Common myeloid progenitor, CD34-positive (primary cell): Measurements from ENCODE around the gene CADM1.

Experiments used
- CTCF ChIA-PET: fragments of 350-600 bp; sonication (Branson Sonifier 250); formaldehyde crosslinking; loops from one replicate; lab custom pipeline; 2021; ENCODE audit warnings: antibody characterized with exemption; lab: Charles Lee
- POLR2A ChIA-PET: fragments of 350-600 bp; sonication (Branson Sonifier 250); formaldehyde crosslinking; loops from one replicate; lab custom pipeline; 2021; ENCODE audit warnings: antibody characterized with exemption; lab: Charles Lee
- DNase-seq, 3 donors: peaks; one replicate each; pipeline versions ENCODE4 v3.0.0 to v3.0.0-alpha.2; 2013
- H3K27ac ChIP-seq, 2 experiments: 1 replicate in 1 of 2; 2 replicates in 1 of 2; pipeline ENCODE4 v1.7.0; 2013; ENCODE audit warnings: inconsistent platforms in 2 of 2, low read length in 2 of 2, mild to moderate bottlenecking in 2 of 2, low read depth in 1 of 2, moderate library complexity in 1 of 2; ENCODE audit not compliant: severe bottlenecking in 2 of 2, insufficient read depth in 1 of 2, poor library complexity in 1 of 2
- H3K27me3 ChIP-seq, 5 experiments: replicated peaks in 2 of 5; 1 replicate in 3 of 5; 2 replicates in 2 of 5; pipeline versions ENCODE4 v1.6.1 to v1.7.0; 2013; ENCODE audit warnings: low read length in 4 of 5, mild to moderate bottlenecking in 2 of 5, moderate library complexity in 2 of 5, inconsistent platforms in 1 of 5; ENCODE audit not compliant: insufficient read depth in 5 of 5, control insufficient read depth in 4 of 5
- H3K36me3 ChIP-seq, 4 experiments: 1 replicate in 2 of 4; 2 replicates in 2 of 4; pipeline versions ENCODE4 v1.6.1 to v1.7.0; 2013; ENCODE audit warnings: low read length in 3 of 4, control low read depth in 1 of 4, mild to moderate bottlenecking in 1 of 4; ENCODE audit not compliant: control insufficient read depth in 4 of 4, insufficient read depth in 4 of 4
- H3K4me1 ChIP-seq, 4 experiments: 1 replicate in 3 of 4; 2 replicates in 1 of 4; pipeline versions ENCODE4 v1.6.1 to v1.7.1; 2013; ENCODE audit warnings: low read length in 3 of 4, mild to moderate bottlenecking in 3 of 4, control low read depth in 1 of 4, inconsistent platforms in 1 of 4, moderate library complexity in 1 of 4; ENCODE audit not compliant: control insufficient read depth in 4 of 4, insufficient read depth in 4 of 4; ENCODE audit errors: control extremely low read depth in 1 of 4
- H3K4me3 ChIP-seq, 7 experiments: 1 replicate in 4 of 7; 2 replicates in 3 of 7; pipeline versions ENCODE4 v1.5.1 to v1.7.0; 2013; ENCODE audit warnings: mild to moderate bottlenecking in 7 of 7, low read length in 6 of 7, moderate library complexity in 6 of 7, inconsistent platforms in 2 of 7, low read depth in 2 of 7, control low read depth in 1 of 7; ENCODE audit not compliant: insufficient read depth in 4 of 7, control insufficient read depth in 1 of 7; ENCODE audit errors: extremely low read depth in 1 of 7
- H3K9me3 ChIP-seq, 5 experiments: 1 replicate in 4 of 5; 2 replicates in 1 of 5; pipeline versions ENCODE4 v1.6.1 to v1.7.1; 2013; ENCODE audit warnings: low read length in 4 of 5, mild to moderate bottlenecking in 2 of 5, inconsistent platforms in 1 of 5, low read depth in 1 of 5, moderate library complexity in 1 of 5; ENCODE audit not compliant: control insufficient read depth in 4 of 5, insufficient read depth in 2 of 5; ENCODE audit errors: control extremely low read depth in 1 of 5
- WGBS: methylation state at CpG from one replicate; pipeline ENCODE4 v1.1.5; 2013; ENCODE audit not compliant: insufficient coverage; 5-methylcytosine and 5-hydroxymethylcytosine counted together

Gene CADM1

GRCh38 chr11:115132436-115133228, 371.6 kb downstream of the CADM1 start:
- H3K27me3 ChIP-seq, result no peaks in the 10 kb centered on the region

GRCh38 chr11:115129473-115130289, 374.5 kb downstream of the CADM1 start:
- Histone ChIP-seq H3K36me3 (no peaks in the 10 kb centered on the region), H3K27me3 (no peaks in the 10 kb centered on the region), H3K9me3 (no peaks in the 10 kb centered on the region), H3K4me3 (no peak overlapping the region), H3K4me1 (no peaks in the 10 kb centered on the region), H3K27ac (no peak overlapping the region)
- ChIA-PET CTCF (no interaction called here), POLR2A (no interaction called here)
- whole genome bisulfite sequencing, result 56% methylated on average over 11 of the region's 14 CpGs
- DNase-seq, result no peak

More at GRCh38 chr11:115132436-115133228, 371.6 kb downstream of the CADM1 start:
- no peaks in the 10 kb centered on the region for H3K4me1 ChIP-seq
- no peak overlapping the region for H3K27ac ChIP-seq
- no peak for DNase-seq
- H3K4me3 ChIP-seq, result no peak overlapping the region
- ChIA-PET CTCF (no interaction called here), POLR2A (no interaction called here)
- no peaks in the 10 kb centered on the region for H3K9me3 ChIP-seq
- H3K36me3 ChIP-seq, result no peaks in the 10 kb centered on the region
- 51% methylated on average over 3 of the region's 7 CpGs for WGBS

- no peaks in the 10 kb centered on the region for H3K9me3 ChIP-seq
- WGBS, result 92% methylated on average over 4 of the region's 4 CpGs
- ChIA-PET CTCF (no interaction called here), POLR2A (no interaction called here)
- no peak overlapping the region for H3K27ac ChIP-seq
- no peak overlapping the region for H3K4me3 ChIP-seq
- no peaks in the 10 kb centered on the region for H3K36me3 ChIP-seq
- no peaks in the 10 kb centered on the region for H3K4me1 ChIP-seq
- DNase-seq, result no peak
- no peaks in the 10 kb centered on the region for H3K27me3 ChIP-seq
Observed at GRCh38 chr11:115128226-115128625, 376.0 kb downstream of the CADM1 start.

- H3K4me3 ChIP-seq, result no peak overlapping the region
- ChIA-PET CTCF (no interaction called here), POLR2A (no interaction called here)
- no peaks in the 10 kb centered on the region for H3K4me1 ChIP-seq
- no peaks in the 10 kb centered on the region for H3K9me3 ChIP-seq
- no peaks in the 10 kb centered on the region for H3K27me3 ChIP-seq
- no peaks in the 10 kb centered on the region for H3K36me3 ChIP-seq
- H3K27ac ChIP-seq, result no peak overlapping the region
- DNase-seq, result no peak
- WGBS, result 100% methylated on average over 3 of the region's 3 CpGs
Observed at GRCh38 chr11:115127790-115128189, 376.4 kb downstream of the CADM1 start.

- Histone ChIP-seq H3K36me3 (no peaks in the 10 kb centered on the region), H3K4me1 (no peaks in the 10 kb centered on the region), H3K27me3 (no peaks in the 10 kb centered on the region), H3K9me3 (no peaks in the 10 kb centered on the region), H3K27ac (no peak overlapping the region), H3K4me3 (no peak overlapping the region)
- 87% methylated on average over 4 of the region's 10 CpGs for WGBS
- ChIA-PET CTCF (no interaction called here), POLR2A (no interaction called here)
- DNase-seq, result no peak
Observed at GRCh38 chr11:115126515-115127208, 377.6 kb downstream of the CADM1 start.

GRCh38 chr11:115126092-115126491, 378.1 kb downstream of the CADM1 start:
- no peaks in the 10 kb centered on the region for H3K27me3 ChIP-seq
- CTCF ChIA-PET, result no interaction called here
- 100% methylated on average over 1 of the region's 2 CpGs for WGBS
- H3K4me3 ChIP-seq, result no peak overlapping the region
- no peaks in the 10 kb centered on the region for H3K9me3 ChIP-seq
- no peak overlapping the region for H3K27ac ChIP-seq
- no peaks in the 10 kb centered on the region for H3K4me1 ChIP-seq
- DNase-seq, result no peak
- POLR2A ChIA-PET, result no interaction called here
- H3K36me3 ChIP-seq, result no peaks in the 10 kb centered on the region
